Aorta (tissue), 5 donors: ENCODE results near the gene GNAI3. TPM values are rescaled to one million over a fixed set of nuclear protein-coding genes. Genes with fewer than 3 reads are reported as not detected.

Source experiments
- ATAC-seq: fragments of 200-7000 bp; cut with Tn5 transposase; one replicate; pipeline ENCODE4 v1.9.1; 2022; ENCODE audit warnings: moderate library complexity; ENCODE audit not compliant: low FRiP score
- DNase-seq, 2 donors: peaks; one replicate each; pipeline ENCODE4 v3.0.0-alpha.2; 2020
- H3K27ac ChIP-seq, 2 donors: one replicate each; pipeline ENCODE4 v1.5.1; 2013; ENCODE audit warnings: low read length in 2 of 2, mild to moderate bottlenecking in 2 of 2, moderate library complexity in 2 of 2, control low read depth in 1 of 2, inconsistent platforms in 1 of 2, low read depth in 1 of 2
- H3K27me3 ChIP-seq, 2 donors: one replicate each; pipeline ENCODE4 v1.6.1; 2013; ENCODE audit warnings: control low read depth in 1 of 2, low read length in 1 of 2, mild to moderate bottlenecking in 1 of 2, moderate library complexity in 1 of 2; ENCODE audit not compliant: insufficient read depth in 2 of 2, control insufficient read depth in 1 of 2
- H3K36me3 ChIP-seq, 2 donors: one replicate each; pipeline ENCODE4 v1.6.1; 2013; ENCODE audit warnings: control low read depth in 1 of 2, low read length in 1 of 2, mild to moderate bottlenecking in 1 of 2; ENCODE audit not compliant: insufficient read depth in 2 of 2, control insufficient read depth in 1 of 2
- H3K4me1 ChIP-seq, 2 donors: one replicate each; pipeline ENCODE4 v1.6.1; 2013; ENCODE audit warnings: low read length in 2 of 2, control low read depth in 1 of 2, mild to moderate bottlenecking in 1 of 2, moderate library complexity in 1 of 2; ENCODE audit not compliant: insufficient read depth in 2 of 2, control insufficient read depth in 1 of 2
- H3K4me3 ChIP-seq, 2 donors: one replicate each; pipeline ENCODE4 v1.5.1; 2013; ENCODE audit warnings: low read length in 2 of 2, control low read depth in 1 of 2, mild to moderate bottlenecking in 1 of 2
- H3K9me3 ChIP-seq: one replicate; pipeline ENCODE4 v1.6.1; 2013; ENCODE audit warnings: mild to moderate bottlenecking, low read length; ENCODE audit not compliant: control insufficient read depth
- WGBS, 2 donors: extraction: QIAGEN DNeasy Blood & Tissue Kit; methylation state at CpG; one replicate each; pipeline ENCODE4 v1.1.7; 2013; 5-methylcytosine and 5-hydroxymethylcytosine counted together
- intact Hi-C, 2 donors: fragments of 100-400 bp; cut with DNase I; formaldehyde crosslinking; loops; one replicate each; pipeline versions ENCODE4 v1.14.2 to v1.15.0; 2022
- polyA plus RNA-seq, 2 donors: library from polyadenylated mRNA; stranded (reverse); fragments of 200-250 nt; gene quantifications; one replicate each; pipeline ENCODE4 v1.2.3, GENCODE V29; 2013
- total RNA-seq, 2 donors: library from RNA; stranded (reverse); fragmentation: NEBNext Ultra II Directional; extraction: Animal tissue kit (Norgen Biotek cat#: 25700); gene quantifications; one replicate each; pipeline ENCODE4 v1.2.1, GENCODE V29; 2021
- donor health status: healthy with polysubstance abuse.
- donor health status: Bipolar disorder and iron deficiency.
- donor health status: DM: no; HTN: no; CAD: no.
- donor health status: DM: no; HTN: no; CAD: no.
- donor health status: DM: yes; HTN: yes; CAD: no.

The GNAI3 gene
- total and polyA plus RNA-seq, 4 donors = 3.0 to 8.2 (median 5.1) TPM

DNA sequence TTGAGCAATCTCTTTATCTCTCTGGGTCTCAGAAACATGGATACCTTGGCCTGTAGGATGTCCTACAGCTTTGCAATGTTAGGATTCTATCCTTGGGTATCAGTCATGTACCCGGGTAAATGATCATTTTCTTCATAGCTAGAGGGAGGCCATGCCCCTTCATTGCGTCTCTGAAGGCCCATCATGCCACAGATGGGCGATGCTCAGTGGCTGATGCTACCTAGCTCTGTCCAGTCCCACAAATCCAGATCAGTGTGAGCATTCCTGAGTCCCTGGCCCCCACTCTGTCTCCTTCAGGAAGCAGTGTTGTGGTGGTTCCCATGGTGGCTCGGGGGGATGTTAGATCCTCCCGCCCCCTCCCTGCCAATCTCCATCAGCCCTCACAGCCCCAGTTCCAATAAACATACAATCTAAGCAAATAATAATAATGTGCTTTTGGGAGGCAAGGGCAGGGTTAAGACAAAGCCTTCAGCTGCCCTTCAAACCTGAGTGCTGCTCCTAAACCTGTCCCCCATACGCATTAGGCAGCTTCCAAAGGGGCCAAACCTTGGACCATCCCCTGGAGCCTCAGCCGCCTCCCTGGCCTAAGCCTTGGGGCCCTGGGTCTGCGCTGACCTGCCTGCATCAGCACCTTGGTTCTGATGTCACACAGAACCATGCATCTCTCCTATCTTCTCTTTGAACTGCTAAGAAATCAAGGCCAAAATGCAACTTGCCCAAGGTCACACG is 9.4 kb upstream of the GNAI3 start:
- no peaks in the 10 kb centered on the region for H3K27me3 ChIP-seq
- H3K4me3 ChIP-seq = no peak overlapping the region
- 94% methylated on average over 9 of the region's 9 CpGs for WGBS, 2 donors
- no peaks in the 10 kb centered on the region for H3K9me3 ChIP-seq
- no peak for DNase-seq
- H3K36me3 ChIP-seq = no peaks in the 10 kb centered on the region
- intact Hi-C loops = loop anchor here (5.0 to 10.0 kb wide), 3 partner anchors 112 to 264 kb away; partner anchors contain the start of gene PSMA5 (in 2 of the 2)
- ATAC-seq = no peak
- H3K27ac ChIP-seq = no peak overlapping the region
- no peaks in the 10 kb centered on the region for H3K4me1 ChIP-seq

DNA sequence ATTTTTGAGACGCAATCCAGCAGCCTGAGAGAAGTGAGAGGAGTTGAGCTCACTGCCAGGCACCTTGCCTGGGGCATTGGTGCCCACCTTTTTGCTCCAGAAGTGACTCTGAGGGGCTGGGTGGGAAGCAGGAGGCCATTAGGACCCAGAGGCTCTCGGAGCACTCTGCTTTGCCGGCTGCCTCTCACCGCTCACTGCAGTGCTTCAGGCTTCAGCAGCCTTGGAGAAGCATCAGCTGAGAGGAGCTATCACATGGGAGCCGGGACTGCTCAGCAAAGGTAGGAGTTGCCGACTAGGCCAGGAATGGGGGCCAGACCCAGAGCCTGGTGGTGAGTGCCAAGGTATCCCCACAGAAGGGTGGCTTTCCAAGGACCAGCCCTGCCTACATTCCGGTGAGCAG is 8.7 kb upstream of the GNAI3 start, which contains the start of gene GPR61:
Gene GPR61, plus strand, starts transcription at position 197 of the 400 bp plus-strand sequence. CDS start 3,151 bp downstream, outside the sequence.
- Histone ChIP-seq H3K9me3 (no peaks in the 10 kb centered on the region), H3K27ac (no peak within 1 kb of the TSS), H3K4me1 (no peaks in the 10 kb centered on the region), H3K4me3 (no peak within 1 kb of the TSS), H3K36me3 (no peaks in the 10 kb centered on the region), H3K27me3 (no peaks in the 10 kb centered on the region)
- intact Hi-C loops = loop anchor here (5.0 to 10.0 kb wide), 4 partner anchors 112 to 445 kb away; partner anchors contain the start of genes PSMA5 (in 2 of the 2) and AHCYL1 (in 1 of the 2)
- DNase-seq = no peak
- ATAC-seq = no peak
- 72 to 75% methylated on average over 7 of the region's 7 CpGs for WGBS, 2 donors

DNA sequence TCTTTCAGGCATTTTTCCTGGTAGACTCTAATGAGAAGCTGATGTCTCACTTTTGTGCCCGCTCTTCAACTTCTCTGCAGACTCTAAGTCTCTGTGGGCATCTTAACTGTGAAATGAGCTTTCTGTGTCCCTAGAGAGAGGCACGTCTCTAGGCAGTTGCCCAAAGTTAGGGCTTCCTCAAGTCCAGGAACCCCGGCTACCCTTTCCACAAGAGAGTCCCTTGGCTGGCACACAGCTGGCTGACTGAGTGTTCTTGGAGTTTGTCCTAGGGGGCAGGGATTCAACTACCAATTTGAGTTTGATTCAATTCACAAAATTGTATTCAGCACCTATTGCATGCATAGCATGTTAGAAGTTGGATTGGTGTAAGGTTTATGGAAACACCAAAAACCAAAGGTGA is 7.3 kb upstream of the GNAI3 start:
- no peak for ATAC-seq
- no peaks in the 10 kb centered on the region for H3K36me3 ChIP-seq
- H3K9me3 ChIP-seq = no peaks in the 10 kb centered on the region
- H3K27me3 ChIP-seq = no peaks in the 10 kb centered on the region
- H3K27ac ChIP-seq = no peak overlapping the region
- intact Hi-C loops = loop anchor here in 1 of 2 donors (10.0 kb wide), 1 partner anchor 444 kb away; the partner anchor contains the start of gene AHCYL1
- DNase-seq = no peak
- H3K4me3 ChIP-seq = no peak overlapping the region
- WGBS, 2 donors = 28 to 34% methylated on average over 3 of the region's 3 CpGs
- no peaks in the 10 kb centered on the region for H3K4me1 ChIP-seq

GRCh38 chr1:109542657-109543056 is 5.8 kb upstream of the GNAI3 start:
- Histone ChIP-seq H3K4me3 (no peak overlapping the region), H3K9me3 (no peaks in the 10 kb centered on the region), H3K27me3 (no peaks in the 10 kb centered on the region), H3K36me3 (no peaks in the 10 kb centered on the region), H3K27ac (no peak overlapping the region), H3K4me1 (no peaks in the 10 kb centered on the region)
- intact Hi-C loops = loop anchor here in 1 of 2 donors (10.0 kb wide), 1 partner anchor 442 kb away; the partner anchor contains the start of gene AHCYL1
- ATAC-seq = no peak
- DNase-seq = no peak
- 89 to 94% methylated on average over 10 of the region's 10 CpGs for WGBS, 2 donors

DNA sequence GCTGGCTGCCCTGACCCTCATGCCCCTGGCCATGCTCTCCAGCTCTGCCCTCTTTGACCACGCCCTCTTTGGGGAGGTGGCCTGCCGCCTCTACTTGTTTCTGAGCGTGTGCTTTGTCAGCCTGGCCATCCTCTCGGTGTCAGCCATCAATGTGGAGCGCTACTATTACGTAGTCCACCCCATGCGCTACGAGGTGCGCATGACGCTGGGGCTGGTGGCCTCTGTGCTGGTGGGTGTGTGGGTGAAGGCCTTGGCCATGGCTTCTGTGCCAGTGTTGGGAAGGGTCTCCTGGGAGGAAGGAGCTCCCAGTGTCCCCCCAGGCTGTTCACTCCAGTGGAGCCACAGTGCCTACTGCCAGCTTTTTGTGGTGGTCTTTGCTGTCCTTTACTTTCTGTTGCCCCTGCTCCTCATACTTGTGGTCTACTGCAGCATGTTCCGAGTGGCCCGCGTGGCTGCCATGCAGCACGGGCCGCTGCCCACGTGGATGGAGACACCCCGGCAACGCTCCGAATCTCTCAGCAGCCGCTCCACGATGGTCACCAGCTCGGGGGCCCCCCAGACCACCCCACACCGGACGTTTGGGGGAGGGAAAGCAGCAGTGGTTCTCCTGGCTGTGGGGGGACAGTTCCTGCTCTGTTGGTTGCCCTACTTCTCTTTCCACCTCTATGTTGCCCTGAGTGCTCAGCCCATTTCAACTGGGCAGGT is 5.0 kb upstream of the GNAI3 start:
- DNase-seq (no peak), ATAC-seq (no peak)
- intact Hi-C loops = loop anchor here in 1 of 2 donors (10.0 kb wide), 1 partner anchor 441 kb away; the partner anchor contains the start of gene AHCYL1
- 86 to 87% methylated on average over 24 of the region's 24 CpGs for WGBS, 2 donors
- Histone ChIP-seq H3K4me3 (no peak overlapping the region), H3K4me1 (no peaks in the 10 kb centered on the region), H3K27ac (no peak overlapping the region), H3K9me3 (no peaks in the 10 kb centered on the region), H3K27me3 (no peaks in the 10 kb centered on the region), H3K36me3 (no peaks in the 10 kb centered on the region)

DNA sequence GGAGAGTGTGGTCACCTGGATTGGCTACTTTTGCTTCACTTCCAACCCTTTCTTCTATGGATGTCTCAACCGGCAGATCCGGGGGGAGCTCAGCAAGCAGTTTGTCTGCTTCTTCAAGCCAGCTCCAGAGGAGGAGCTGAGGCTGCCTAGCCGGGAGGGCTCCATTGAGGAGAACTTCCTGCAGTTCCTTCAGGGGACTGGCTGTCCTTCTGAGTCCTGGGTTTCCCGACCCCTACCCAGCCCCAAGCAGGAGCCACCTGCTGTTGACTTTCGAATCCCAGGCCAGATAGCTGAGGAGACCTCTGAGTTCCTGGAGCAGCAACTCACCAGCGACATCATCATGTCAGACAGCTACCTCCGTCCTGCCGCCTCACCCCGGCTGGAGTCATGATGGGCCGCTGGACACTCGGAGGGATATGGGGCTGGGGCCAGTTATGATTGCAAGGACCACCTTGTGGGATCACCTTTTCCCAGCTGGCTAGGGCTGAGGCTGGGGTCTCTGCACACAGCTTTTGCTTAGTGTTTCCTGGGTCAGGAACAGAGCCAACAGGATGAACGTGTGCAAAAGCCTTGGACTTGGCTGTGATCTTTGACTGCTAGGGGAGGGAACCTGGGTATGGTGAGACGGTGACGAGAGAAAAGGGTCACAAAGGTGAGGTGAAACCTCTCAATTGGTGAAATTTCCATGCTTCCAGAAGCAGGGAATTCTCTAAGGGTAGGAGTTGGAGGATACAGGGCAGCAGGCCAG is 4.3 kb upstream of the GNAI3 start:
- no peak overlapping the region for H3K4me3 ChIP-seq
- 70 to 73% methylated on average over 14 of the region's 14 CpGs for WGBS, 2 donors

DNA sequence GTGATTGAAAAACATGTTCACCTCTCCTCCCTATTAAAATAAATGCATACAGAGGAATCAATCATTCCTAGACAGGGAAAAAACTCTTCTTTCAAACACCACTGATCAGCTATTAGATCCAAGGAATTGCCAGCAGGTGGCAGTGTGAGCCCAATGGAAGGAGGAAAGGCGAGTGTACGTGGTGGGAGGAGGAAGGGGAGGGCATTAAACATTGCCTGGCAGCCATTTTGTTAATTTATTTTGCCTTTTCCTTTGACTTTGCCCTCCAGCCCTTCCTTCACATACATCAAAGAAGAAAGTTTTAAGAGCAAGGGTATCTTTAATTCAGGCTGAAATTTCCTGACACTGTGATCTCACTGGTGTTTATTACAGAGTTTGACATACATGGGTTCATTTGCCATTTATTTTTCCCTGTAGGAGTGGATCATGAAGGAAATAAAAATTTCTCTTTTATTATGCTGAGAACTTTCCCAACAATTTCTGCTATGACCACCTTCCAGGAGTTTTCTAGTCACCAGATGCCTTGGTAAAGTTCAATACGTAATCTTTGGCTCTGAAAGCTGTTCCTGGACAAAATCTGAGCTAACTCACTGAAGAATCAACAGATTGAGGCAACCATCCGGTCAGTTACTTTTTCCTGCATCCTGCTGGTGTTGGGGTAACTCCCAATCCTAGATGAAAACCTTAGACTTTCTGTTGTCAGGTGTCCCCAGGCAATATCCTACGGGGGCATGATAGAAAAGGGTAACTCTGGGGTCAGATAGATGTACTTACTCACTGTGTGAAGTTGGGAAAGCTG is 1.9 kb upstream of the GNAI3 start:
- peak overlapping the region; percentile 71 to 73 for H3K27ac ChIP-seq
- H3K9me3 ChIP-seq = no peaks in the 10 kb centered on the region
- WGBS, 2 donors = 18 to 21% methylated on average over 5 of the region's 5 CpGs
- peak; percentile 92 to 94 for DNase-seq
- no peaks in the 10 kb centered on the region for H3K36me3 ChIP-seq
- no peaks in the 10 kb centered on the region for H3K27me3 ChIP-seq
- peak; percentile 87 for ATAC-seq
- H3K4me1 ChIP-seq = no peaks in the 10 kb centered on the region
- intact Hi-C loops = loop anchor here (1.0 to 10.0 kb wide), 6 partner anchors 82 to 438 kb away; partner anchors contain the start of genes AHCYL1 (in 1 of the 2) and GSTM1 (in 1 of the 2)
- H3K4me3 ChIP-seq = peak overlapping the region; percentile 32 to 46

More for the DNA sequence above, 4.3 kb upstream of the GNAI3 start:
- Histone ChIP-seq H3K27me3 (no peaks in the 10 kb centered on the region), H3K9me3 (no peaks in the 10 kb centered on the region), H3K36me3 (no peaks in the 10 kb centered on the region), H3K27ac (no peak overlapping the region), H3K4me1 (no peaks in the 10 kb centered on the region)
- ATAC-seq = no peak
- no peak for DNase-seq
- intact Hi-C loops = loop anchor here in 1 of 2 donors (10.0 kb wide), 1 partner anchor 441 kb away; the partner anchor contains the start of gene AHCYL1
